GM21529 (cell line): ENCODE measurements around the gene ANKRD2.

Experiments
- ATAC-seq: cut with Tn5 transposase; IDR thresholded peaks from one replicate; pipeline ENCODE4 v1.9.1; 2021; ENCODE audit not compliant: unreplicated experiment

ANKRD2 gene

DNA sequence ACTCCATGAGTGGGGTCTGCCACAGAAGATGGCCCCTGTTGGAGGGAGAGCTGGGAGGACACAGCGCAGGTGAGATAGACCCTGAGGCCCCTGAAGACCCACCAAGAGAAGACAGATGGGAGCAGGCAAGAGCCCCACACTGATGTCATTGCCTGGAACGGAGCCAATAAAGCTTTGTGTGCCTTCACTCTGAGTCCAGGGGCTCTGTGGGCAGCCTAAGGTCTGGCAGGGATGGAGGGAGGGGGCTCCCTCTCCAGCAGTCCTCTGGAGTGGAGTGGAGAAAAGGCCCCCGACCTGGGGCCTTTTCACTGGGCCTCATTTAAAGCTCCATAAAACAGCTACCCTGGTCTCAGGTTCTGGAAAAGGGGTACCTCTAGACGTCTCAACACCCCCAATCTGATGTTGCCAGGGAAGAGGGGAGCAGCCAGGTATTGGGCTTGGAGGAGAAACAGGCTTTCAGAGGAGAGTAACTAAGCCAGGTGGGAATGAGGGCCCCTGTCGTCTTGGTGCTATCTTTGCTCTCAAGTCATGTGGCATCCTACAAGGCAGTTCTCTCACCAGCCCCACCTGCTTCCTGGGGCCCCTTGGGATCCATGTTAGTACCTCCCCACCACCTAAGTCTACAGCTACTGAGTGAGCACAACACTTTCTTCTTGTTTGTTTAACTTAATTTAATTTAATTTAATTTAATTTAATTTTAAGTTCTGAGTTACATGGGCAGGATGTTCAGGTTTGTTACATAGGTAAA is 18.3 kb downstream of the ANKRD2 start:
- no peak for ATAC-seq

DNA sequence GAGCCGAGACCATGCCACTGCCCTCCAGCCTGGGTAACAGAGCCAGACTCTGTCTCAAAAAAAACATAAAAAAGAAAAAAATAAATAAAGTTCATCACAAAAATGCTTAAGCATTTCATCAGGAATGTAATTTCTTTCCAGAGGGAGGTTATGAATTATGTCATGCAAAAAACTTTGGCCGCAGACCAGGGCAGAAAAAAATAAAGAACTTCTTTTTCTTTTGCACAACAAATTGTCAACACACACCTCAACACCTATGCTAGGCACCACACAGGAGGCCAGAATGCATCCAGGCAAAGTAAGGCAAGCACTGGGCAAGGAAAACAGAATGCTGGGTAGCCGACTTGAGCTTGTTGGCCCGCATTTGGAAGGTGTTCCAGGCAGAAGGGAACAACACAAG is 20.8 kb downstream of the ANKRD2 start:
- no peak for ATAC-seq

DNA sequence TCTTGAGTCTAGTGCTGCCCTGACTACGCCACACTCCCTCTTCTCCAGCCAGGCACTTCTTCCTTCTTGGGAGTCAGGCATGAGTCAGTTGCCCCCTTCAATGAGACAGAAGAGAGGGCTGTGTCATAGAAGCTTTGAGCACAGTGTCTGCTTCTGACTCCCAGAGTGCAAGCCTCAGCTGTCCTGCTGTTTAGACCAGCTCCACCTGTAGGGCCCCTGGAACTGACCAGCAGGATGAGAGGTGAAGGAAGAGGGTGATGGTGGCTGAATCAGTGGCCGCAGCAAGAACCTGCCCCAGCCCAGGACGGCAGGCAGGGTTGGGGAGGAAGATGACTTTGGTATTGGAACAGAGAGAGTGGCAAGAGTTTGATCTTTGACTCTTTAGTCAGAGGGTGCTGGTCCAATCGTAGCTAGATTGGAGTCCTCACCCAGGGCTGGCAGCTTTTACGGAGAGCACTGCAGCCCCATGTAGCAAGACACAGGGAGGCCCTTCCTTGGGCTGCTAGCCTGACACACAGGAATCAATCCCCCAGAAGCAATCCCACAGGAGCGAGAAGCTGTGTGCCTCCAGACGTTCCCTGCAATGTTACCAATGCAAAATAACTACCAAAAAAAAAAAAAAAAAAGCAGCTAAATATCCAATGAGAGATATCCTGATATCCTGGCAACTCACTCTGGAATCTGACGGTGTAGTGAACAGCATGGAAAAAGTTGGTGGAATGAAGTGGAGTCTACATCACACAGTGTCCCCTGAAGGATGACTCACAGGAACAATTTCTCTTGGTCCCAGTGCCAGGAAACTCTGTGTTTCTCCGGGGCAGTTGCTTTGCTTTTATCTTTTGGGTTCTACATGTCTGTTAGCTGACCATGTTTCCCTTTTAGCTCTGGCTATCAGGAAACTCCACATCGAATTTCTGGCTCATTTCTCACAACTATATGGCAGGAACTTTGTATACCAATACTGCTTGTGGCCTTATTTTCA is 23.8 kb downstream of the ANKRD2 start:
- no peak for ATAC-seq

DNA sequence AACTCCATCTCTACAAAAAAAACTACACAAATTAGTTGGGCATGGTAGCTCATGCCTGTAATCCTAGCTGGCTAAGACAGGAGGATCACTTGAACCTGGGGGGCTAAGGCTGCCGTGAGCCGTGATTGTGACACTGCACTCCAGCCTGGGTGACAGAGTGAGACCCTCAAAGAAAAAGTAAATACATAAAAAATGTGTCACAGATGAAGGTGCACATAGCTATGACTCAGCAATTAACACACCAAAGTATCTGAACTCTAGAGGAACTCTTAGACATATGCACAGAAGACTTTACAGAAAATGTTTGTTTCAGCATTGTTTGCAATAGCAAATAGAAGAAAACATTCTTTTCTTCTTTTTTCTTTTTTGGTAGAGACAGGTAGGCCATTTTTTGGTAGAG is 25.2 kb downstream of the ANKRD2 start:
- ATAC-seq: no peak

DNA sequence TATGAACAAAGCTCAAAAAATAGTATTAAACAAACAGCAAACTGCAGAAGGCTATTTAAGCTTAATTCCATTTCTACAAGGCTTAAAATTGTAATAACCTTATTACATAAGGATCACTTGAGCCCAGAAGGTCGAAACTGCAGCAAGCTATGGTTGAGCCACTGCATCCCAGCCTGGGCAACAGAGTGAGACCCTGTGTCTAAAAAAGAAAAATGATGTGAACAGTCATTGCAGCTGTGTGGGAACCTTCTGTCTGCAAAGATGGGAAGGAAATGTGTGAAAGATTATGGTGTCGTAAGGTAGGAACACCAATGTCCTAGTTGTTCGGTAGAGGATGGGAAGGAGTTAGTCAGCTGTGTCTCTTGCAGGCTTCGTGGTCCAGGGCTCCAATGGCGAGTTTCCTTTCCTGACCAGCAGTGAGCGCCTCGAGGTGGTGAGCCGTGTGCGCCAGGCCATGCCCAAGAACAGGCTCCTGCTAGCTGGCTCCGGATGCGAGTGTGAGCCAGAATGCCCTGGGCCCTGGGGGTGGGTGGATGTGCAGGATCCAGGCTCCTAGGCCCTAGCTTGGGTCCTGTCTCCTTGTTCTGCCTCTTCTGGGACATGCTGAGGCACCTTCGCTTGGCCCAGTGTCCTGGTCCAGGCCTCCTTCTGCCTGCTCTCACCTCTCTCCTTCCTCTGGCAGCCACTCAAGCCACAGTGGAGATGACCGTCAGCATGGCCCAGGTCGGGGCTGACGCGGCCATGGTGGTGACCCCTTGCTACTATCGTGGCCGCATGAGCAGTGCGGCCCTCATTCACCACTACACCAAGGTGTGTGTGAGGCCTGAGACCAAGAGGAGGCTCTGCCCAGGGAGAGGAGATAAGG is 26.1 kb downstream of the ANKRD2 start:
- no peak for ATAC-seq

DNA sequence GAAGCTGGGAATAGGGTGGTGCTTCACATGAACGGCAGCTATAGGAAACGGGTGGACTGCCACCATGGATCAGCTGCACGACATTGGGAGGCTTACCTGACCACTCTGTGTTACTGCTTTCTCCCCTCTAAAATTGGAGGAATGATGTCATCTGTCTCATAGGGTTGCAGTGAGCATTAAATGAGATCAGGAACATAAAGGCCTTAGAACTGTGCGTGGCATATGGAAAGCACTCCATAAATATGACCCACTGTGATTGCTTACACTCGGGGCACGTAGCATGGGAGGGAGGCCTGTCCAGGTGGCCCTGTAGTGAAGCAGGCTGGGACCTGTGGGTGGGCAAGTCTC is 26.7 kb downstream of the ANKRD2 start:
- ATAC-seq: no peak

DNA sequence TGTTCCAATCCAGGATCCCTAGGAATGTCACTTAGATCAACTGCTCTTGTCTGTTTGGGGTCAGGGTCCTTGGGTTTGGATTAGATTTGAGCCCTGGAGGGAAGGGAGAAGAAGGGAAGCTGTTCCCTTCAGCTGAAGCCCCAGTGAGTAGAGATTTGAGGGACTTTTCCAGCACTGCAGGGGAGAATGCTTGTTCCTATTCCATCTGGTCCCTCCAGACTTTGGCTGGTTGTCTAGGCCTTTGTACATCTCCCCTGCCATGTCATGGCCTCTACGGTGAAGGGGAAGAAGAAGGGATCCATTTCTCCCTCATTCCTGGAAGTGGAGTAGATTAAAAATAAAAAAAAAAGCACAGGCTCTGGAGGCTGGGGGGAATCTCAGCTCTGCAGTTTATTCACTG is 28.0 kb downstream of the ANKRD2 start:
- no peak for ATAC-seq

DNA sequence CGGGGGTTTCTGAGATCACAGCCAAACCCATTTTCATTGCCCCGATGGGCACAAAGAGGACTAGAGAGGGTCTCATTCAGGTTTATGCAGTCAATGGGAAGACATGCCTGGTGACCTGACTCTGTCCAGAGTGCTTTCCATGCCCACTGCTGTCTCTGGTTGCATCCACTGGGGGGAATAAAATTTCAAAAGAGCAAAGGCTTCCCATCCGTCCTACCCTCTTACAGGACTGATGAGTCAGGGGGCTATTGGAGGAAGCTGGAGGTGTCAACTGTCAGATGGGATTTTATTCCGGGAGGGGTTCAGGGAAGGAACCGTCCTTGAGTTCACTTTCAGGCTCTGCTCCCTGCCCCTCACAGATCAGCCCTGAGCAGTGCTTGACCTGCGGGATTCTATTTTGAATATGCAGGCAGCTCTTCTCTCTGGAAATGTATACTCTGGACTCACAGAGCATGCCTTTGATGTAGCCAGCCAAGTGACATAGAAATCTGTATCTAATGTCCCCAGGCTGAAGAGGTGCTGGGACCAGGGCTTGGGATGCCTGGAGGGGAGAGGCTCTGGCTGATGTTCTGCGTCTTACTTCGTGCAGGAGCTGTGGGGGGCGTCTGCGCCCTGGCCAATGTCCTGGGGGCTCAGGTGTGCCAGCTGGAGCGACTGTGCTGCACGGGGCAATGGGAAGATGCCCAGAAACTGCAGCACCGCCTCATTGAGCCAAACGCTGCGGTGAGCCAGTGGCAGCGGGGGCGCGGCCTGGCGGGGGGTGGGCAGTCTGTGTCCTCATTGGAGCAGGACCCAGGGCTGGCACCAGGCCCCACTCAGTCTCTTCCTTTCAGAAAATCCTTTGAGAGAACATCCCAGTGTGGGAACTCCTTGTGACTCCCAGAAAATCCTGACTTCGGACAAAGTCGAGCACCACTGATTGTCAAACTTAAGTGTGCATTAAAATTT is 29.0 kb downstream of the ANKRD2 start:
- no peak for ATAC-seq

DNA sequence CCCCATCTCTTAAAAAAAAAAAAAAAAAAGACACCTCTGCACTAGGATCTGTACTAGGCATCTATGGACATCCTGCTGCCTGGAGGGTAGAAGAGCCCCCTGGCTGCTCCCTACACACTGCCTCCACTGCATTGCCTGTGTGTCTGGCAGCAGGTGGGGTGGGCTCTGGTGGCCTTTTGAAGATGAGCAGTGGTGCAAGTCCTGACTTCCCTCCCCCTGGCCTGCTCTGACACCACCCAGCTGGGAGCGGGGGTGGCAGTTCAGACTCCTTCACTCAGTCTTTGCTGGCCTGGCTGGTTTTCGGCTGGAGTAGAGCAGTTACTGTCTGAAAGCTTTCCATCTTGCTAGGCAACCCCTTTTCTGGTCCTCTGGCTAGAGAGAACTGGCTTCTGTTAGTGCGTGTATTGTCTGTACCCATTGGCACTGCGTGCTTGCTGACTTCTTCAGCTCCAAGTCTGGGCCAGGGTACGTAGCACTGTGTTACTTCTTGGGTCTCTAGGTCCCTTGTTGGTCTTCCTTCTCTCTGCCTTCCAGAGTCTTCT is 34.6 kb downstream of the ANKRD2 start:
- ATAC-seq: no peak

DNA sequence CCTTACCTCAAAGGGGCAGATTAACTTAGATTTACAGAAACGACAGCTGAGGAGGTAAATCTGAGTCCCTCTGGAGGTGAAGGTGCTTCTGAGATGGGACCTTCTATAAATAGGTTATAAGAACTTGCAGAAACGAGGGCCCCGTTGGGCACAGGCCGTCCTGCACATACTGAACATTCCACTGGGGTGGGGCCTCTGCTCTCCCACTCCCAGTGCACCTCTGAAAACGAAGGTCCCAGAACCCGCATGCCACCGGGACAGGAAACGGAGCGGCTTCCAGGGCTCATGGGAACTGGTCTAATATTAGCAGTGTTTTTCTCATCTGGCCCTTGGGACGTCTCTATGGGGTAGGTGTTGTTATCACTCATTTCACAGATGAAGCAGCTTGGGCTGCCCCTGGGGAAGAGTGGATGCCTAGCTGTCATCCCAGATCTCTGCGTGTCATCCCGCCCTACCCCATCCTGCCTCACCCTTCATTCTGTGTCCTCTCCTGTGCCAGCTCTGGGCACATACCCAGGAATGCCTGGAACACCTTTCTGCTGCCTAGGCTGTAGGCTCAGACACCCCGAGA is 36.5 kb downstream of the ANKRD2 start:
- no peak for ATAC-seq

DNA sequence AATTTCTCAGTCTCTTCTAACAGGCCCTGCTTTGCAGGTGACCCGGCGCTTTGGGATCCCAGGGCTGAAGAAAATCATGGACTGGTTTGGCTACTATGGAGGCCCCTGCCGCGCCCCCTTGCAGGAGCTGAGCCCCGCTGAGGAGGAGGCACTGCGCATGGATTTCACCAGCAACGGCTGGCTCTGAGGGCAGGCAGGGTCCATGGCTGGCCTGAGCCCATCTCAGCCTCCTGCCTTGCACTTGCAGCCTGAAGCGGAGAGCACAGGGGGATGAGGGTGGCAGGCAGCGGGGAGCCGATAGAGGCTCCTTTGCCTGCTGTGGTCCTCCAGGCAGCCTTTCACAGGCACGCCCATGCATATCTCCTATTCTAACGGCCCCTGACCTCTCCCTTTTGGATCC is 38.9 kb downstream of the ANKRD2 start:
- no peak for ATAC-seq

DNA sequence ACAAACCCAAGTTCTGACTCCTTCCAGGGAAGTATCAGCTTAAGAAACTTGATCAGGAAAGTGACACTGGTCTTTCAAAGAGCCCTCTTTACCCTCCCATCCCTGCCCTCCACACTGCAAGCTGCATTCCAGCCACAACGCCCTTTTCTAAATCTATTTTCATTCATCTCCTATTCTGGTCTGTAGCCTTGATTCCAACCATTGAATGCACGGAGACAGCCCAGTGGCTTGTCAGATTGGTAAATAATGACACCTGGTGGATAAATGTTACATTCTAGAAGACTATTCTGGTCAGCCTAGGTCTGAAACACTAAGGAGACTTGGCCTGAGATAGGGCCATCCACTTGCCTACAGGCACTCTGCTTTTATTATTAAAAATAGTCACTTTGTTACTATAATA is 39.8 kb downstream of the ANKRD2 start:
- ATAC-seq: no peak

DNA sequence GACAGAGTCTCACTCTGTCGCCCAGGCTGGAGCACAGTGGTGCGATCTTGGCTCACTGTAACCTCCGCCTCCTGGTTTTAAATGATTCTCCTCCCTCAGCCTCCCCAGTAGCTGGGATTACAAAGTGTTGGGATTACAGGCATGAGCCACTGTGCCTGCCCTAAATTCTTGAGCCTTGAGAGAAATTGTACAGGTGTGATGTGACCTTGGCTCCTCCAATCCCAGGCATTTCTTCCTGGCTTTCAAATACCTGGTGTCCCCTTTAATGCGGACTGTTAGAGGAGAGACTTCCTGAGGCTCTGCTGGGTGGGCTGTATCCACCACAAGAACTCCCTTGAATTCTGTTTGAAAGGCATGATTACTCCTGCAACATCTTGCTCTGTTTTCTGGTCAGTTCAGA is 45.7 kb downstream of the ANKRD2 start:
- no peak for ATAC-seq

DNA sequence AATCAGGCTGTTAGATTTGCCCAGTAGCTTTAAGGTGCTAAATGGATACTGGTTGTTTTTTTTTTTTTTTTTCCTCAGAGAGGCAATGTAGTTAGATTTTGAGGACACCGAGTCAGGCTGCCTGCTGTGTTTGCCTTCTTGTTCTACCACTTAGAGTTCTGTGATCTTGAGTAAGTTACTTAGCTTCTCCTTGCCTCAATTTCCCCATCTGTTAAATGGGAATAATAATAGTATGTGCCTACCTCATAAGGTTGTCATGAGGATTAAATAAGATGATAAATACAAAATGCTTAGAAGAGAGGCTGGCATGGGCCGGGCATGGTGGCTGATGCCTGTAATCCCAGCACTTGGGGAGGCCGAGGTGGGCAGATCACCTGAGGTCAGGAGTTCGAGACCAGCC is 46.2 kb downstream of the ANKRD2 start:
- no peak for ATAC-seq

DNA sequence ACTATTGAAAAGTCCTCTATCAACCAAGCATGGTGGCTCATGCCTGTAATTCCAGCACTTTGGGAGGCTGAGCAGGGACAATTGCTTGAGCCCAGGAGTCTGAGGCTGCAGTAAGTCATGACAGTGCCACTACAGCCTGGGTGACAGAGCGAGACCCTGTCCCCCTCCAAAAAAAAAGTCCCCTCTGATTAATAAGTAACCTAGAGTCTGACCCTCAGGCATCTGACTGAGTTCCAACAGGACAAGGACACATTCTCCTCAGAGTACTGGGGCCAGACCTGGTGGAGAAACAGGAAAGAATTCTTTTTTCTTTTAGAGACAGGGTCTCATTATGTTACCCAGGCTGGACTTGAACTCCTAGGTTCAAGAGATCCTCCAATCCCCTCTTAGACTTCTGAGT is 50.7 kb downstream of the ANKRD2 start:
- no peak for ATAC-seq

DNA sequence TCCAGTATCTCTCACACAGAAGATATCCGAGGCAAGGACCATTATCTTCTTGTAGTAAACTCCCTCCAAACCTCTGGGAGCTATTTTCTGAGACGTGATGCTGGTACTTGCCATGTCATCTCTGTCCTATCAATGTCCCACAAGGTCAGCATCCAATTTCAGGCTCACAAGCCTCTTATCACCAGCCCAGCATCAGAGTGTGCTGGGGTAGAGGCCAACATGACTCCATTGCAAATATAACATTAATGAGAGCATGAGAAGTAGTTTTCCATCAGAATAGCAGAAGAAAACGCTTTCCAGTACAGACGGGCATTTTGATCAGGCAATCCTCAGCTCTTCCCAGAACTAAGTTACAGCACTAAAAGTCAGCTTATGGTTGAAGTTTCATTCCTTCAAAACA is 55.2 kb downstream of the ANKRD2 start:
- ATAC-seq: no peak

DNA sequence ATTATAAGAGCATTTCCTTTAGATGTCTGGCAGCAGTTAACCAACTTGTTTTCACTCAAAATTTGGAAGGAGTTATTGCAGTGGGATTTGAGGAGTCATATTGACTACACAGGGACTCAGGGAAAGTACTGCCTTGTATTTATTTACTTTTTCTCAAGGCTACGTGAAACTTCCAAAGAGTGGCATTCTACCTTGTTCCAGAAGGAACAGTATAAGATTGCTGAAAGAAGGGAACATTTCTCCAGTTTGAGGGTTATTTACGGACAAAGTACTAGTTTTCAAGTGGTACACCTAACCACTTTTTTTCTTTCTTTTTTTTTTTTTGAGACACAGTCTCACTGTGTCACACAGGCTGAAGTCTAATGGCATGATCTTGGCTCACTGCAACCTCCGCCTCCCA is 55.6 kb downstream of the ANKRD2 start:
- no peak for ATAC-seq

DNA sequence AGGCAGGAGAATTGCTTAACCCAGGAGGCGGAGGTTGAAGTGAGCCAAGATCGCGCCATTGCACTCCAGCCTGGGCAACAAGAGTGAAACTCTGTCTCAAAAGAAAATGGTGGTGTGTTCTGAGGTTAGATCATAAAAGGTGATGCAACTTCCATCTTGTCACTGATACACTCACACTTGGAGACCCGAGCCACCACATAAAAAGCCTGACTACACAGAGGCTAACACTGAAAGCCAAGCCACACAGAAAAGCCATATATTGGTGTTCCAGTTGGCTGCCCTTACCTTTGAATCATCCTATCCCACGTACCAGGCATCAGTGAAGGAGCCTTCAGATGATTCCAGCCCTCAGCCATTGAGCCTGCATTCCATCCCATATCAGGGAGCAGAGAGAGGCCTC is 56.7 kb downstream of the ANKRD2 start:
- no peak for ATAC-seq

DNA sequence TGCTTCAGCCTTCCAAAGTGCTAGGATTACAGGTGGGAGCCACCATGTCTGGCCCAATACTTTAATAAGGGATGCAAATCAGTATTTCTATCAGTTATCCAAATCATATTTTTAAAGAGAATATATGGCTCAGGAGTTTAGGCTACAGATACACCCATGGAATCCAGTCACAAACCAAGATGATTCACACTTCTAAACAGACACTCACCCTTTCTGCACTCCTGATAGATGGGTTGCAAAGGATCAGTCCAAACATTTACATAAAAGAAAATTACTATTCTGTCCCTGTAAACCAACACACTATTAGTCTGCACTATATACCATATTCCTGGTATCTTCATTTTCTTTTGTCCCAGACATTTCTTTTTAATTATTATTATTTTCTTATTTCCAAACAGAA is 58.5 kb downstream of the ANKRD2 start:
- ATAC-seq: no peak
